ENCODE results near the gene PARD3.

PARD3 gene

GRCh38 chr10:34217524-34217923, 597.6 kb downstream of the PARD3 start:
- TF ChIP-seq, protein P1, sequence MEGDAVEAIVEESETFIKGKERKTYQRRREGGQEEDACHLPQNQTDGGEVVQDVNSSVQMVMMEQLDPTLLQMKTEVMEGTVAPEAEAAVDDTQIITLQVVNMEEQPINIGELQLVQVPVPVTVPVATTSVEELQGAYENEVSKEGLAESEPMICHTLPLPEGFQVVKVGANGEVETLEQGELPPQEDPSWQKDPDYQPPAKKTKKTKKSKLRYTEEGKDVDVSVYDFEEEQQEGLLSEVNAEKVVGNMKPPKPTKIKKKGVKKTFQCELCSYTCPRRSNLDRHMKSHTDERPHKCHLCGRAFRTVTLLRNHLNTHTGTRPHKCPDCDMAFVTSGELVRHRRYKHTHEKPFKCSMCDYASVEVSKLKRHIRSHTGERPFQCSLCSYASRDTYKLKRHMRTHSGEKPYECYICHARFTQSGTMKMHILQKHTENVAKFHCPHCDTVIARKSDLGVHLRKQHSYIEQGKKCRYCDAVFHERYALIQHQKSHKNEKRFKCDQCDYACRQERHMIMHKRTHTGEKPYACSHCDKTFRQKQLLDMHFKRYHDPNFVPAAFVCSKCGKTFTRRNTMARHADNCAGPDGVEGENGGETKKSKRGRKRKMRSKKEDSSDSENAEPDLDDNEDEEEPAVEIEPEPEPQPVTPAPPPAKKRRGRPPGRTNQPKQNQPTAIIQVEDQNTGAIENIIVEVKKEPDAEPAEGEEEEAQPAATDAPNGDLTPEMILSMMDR (conservative IDR thresholded peaks at IDR 0.05; ENCODE audit: low read depth, low read length), result no peak
- Histone ChIP-seq H3K4me3 (IDR thresholded peaks at IDR 0.05; ENCODE audit: insufficient read depth, low read depth, low read length) (no peak overlapping the region), H3K27ac (no peak overlapping the region), H3K9ac (no peak overlapping the region), H3K36me3 (ENCODE audit: insufficient read depth) (no peaks in the 10 kb centered on the region), H4K20me1 (ENCODE audit: insufficient read depth) (no peaks in the 10 kb centered on the region), H3K4me2 (no peak overlapping the region), H3K79me2 (ENCODE audit: insufficient read depth, low read depth) (no peaks in the 10 kb centered on the region), H3K27me3 (ENCODE audit: insufficient read depth, low read depth) (no peaks in the 10 kb centered on the region), H2AFZ (ENCODE audit: low read depth) (no peak overlapping the region), H3K4me1 (ENCODE audit: low read depth, poor library complexity, severe bottlenecking) (no peaks in the 10 kb centered on the region)

DNA sequence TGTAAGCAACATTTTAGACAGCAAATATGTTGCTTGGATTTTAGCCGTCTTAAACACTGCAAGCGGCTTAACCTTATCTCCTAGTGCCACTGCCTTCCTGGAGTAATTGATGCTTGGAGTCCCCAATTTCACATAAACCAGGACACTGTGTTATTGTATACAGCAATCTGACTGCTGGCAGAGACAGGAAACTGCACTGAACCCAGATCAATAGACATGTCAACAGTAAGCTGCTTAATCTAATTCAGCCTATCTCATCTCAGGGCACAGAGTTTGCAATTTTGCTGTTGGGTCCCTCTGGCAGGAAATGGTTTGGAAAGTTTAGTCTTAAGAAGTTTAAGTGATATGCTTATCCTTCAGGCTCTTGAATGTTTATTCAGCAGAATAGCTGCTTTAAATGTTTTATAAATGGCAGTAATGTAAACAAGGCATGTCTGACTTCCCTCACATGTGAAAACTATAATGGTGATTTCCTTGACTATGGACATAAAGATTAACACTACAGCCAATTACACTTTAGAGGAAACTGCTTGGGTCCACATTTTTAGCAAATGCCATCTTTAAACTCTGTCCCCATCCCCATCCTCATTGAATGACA, 598.6 kb downstream of the PARD3 start:
- no peaks in the 10 kb centered on the region for H3K27me3 ChIP-seq (ENCODE audit: insufficient read depth, low read depth)
- no peaks in the 10 kb centered on the region for H3K79me2 ChIP-seq (ENCODE audit: insufficient read depth, low read depth)
- no peaks in the 10 kb centered on the region for H3K36me3 ChIP-seq (ENCODE audit: insufficient read depth)
- no peak overlapping the region for H3K27ac ChIP-seq
- H3K9ac ChIP-seq, result no peak overlapping the region
- no peak overlapping the region for H2AFZ ChIP-seq (ENCODE audit: low read depth)
- no peak overlapping the region for H3K4me3 ChIP-seq (IDR thresholded peaks at IDR 0.05; ENCODE audit: insufficient read depth, low read depth, low read length)
- H3K4me1 ChIP-seq (ENCODE audit: low read depth, poor library complexity, severe bottlenecking), result no peaks in the 10 kb centered on the region
- TF ChIP-seq, protein P1 (conservative IDR thresholded peaks at IDR 0.05; ENCODE audit: low read depth, low read length), result no peak
- H3K4me2 ChIP-seq, result no peak overlapping the region
- H4K20me1 ChIP-seq (ENCODE audit: insufficient read depth), result no peaks in the 10 kb centered on the region

DNA sequence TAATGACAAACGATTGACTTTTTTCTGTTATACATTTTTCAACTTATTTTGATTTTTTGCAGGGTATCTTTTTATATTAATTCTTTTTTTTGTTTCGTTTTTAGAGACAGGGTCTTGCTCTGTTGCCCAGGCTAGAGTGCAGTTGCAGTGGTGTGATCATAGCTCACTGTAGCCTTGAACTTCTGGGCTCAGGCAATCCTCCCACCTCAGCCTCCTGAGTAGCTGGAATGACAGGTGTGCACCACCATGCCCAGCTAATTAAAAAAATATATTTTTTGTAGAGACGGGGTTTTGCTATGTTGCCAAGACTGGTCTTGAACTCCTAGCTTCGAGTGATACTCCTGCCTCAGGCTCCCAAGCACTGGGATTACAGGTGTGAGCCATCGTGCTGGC, 601.3 kb downstream of the PARD3 start:
- no peak overlapping the region for H3K4me2 ChIP-seq
- H3K4me3 ChIP-seq (IDR thresholded peaks at IDR 0.05; ENCODE audit: insufficient read depth, low read depth, low read length), result no peak overlapping the region

GRCh38 chr10:34213193-34213804, 601.8 kb downstream of the PARD3 start:
- H3K27me3 ChIP-seq (ENCODE audit: insufficient read depth, low read depth), result no peaks in the 10 kb centered on the region
- H3K4me1 ChIP-seq (ENCODE audit: low read depth, poor library complexity, severe bottlenecking), result no peaks in the 10 kb centered on the region
- no peak overlapping the region for H3K27ac ChIP-seq
- H3K9ac ChIP-seq, result no peak overlapping the region
- TF ChIP-seq, protein P1 (conservative IDR thresholded peaks at IDR 0.05; ENCODE audit: low read depth, low read length), result no peak
- no peak overlapping the region for H2AFZ ChIP-seq (ENCODE audit: low read depth)
- H3K4me3 ChIP-seq (IDR thresholded peaks at IDR 0.05; ENCODE audit: insufficient read depth, low read depth, low read length), result no peak overlapping the region
- no peaks in the 10 kb centered on the region for H4K20me1 ChIP-seq (ENCODE audit: insufficient read depth)
- no peak overlapping the region for H3K4me2 ChIP-seq
- no peaks in the 10 kb centered on the region for H3K79me2 ChIP-seq (ENCODE audit: insufficient read depth, low read depth)
- H3K36me3 ChIP-seq (ENCODE audit: insufficient read depth), result no peaks in the 10 kb centered on the region

More for the DNA sequence above, 601.3 kb downstream of the PARD3 start:
- Histone ChIP-seq H3K36me3 (ENCODE audit: insufficient read depth) (no peaks in the 10 kb centered on the region), H3K4me1 (ENCODE audit: low read depth, poor library complexity, severe bottlenecking) (no peaks in the 10 kb centered on the region), H4K20me1 (ENCODE audit: insufficient read depth) (no peaks in the 10 kb centered on the region), H2AFZ (ENCODE audit: low read depth) (no peak overlapping the region), H3K9ac (no peak overlapping the region), H3K27me3 (ENCODE audit: insufficient read depth, low read depth) (no peaks in the 10 kb centered on the region), H3K27ac (no peak overlapping the region), H3K79me2 (ENCODE audit: insufficient read depth, low read depth) (no peaks in the 10 kb centered on the region)
- TF ChIP-seq, protein P1 (conservative IDR thresholded peaks at IDR 0.05; ENCODE audit: low read depth, low read length), result no peak

All from KMS-11 (cell line).